G401 (cell line): ENCODE measurements around the gene SEC31A. TPM values are rescaled to one million over a fixed set of nuclear protein-coding genes. Genes with fewer than 3 reads are reported as not detected.

Experiments
- DNase-seq: peaks from one replicate; pipeline ENCODE4 v3.0.0-alpha.2; 2015; ENCODE audit warnings: low spot score
- in situ Hi-C: cut with HindIII; loops from 2 replicates; pipeline ENCODE4 v1.10.0; 2016; ENCODE audit warnings: low sequenced_read_pairs, mixed read lengths
- total RNA-seq: library from RNA; depleted of rRNA; stranded (reverse); fragments of >200 nt; shearing (Covaris generic); gene quantifications from 2 replicates; pipeline ENCODE4 v1.2.3, GENCODE V29; 2014; rRNA removed

SEC31A gene
- total RNA-seq, 1 experiment from 2014 or later = 122 TPM

GRCh38 chr4:82780752-82781231 is 110.2 kb downstream of the SEC31A start:
- in situ Hi-C loops = no loop called here

GRCh38 chr4:82780170-82780751 is 110.7 kb downstream of the SEC31A start:
- no peak for DNase-seq
- in situ Hi-C loops = no loop called here

More at GRCh38 chr4:82780752-82781231, 110.2 kb downstream of the SEC31A start:
- no peak for DNase-seq

- in situ Hi-C loops = no loop called here
- DNase-seq = no peak
Measured at GRCh38 chr4:82779032-82779431, 111.9 kb downstream of the SEC31A start.

GRCh38 chr4:82777857-82778525 is 113.0 kb downstream of the SEC31A start:
- in situ Hi-C loops = no loop called here
- DNase-seq = no peak

- in situ Hi-C loops = no loop called here
- DNase-seq = no peak
Measured at GRCh38 chr4:82776925-82777542, 113.9 kb downstream of the SEC31A start.

GRCh38 chr4:82775243-82775642 is 115.7 kb downstream of the SEC31A start:
- DNase-seq = no peak
- in situ Hi-C loops = no loop called here

- DNase-seq = peak; percentile 77
- in situ Hi-C loops = no loop called here
Measured at GRCh38 chr4:82774711-82775171, 116.2 kb downstream of the SEC31A start.

- no peak for DNase-seq
- in situ Hi-C loops = no loop called here
Measured at GRCh38 chr4:82773057-82773456, 117.9 kb downstream of the SEC31A start.

- DNase-seq = peak; percentile 90
- in situ Hi-C loops = no loop called here
Measured at GRCh38 chr4:82770607-82771006, 120.3 kb downstream of the SEC31A start.

Other genes with a start within 250 kb of the SEC31A start
- 10.1 and 10.2 TPM in 2 replicates for gene SCD5, start 92.4 kb downstream of the SEC31A start, total RNA-seq
- gene THAP9, start 9.6 kb upstream of the SEC31A start, total RNA-seq = 5.9 and 7.0 TPM in 2 replicates
- 22.3 and 30.0 TPM in 2 replicates for gene LIN54, start 119.7 kb upstream of the SEC31A start, total RNA-seq
- 166 and 173 TPM in 2 replicates for gene COPS4, start 144.0 kb upstream of the SEC31A start, total RNA-seq
- gene PLAC8, start 223.6 kb upstream of the SEC31A start, total RNA-seq = 74.0 and 106 TPM in 2 replicates